Measurements from ENCODE around the gene MOV10.

The MOV10 gene

GRCh38 chr1:112674986-112675727 is 698 bp downstream of the MOV10 start:
- peak; percentile 53 for DNase-seq

DNA sequence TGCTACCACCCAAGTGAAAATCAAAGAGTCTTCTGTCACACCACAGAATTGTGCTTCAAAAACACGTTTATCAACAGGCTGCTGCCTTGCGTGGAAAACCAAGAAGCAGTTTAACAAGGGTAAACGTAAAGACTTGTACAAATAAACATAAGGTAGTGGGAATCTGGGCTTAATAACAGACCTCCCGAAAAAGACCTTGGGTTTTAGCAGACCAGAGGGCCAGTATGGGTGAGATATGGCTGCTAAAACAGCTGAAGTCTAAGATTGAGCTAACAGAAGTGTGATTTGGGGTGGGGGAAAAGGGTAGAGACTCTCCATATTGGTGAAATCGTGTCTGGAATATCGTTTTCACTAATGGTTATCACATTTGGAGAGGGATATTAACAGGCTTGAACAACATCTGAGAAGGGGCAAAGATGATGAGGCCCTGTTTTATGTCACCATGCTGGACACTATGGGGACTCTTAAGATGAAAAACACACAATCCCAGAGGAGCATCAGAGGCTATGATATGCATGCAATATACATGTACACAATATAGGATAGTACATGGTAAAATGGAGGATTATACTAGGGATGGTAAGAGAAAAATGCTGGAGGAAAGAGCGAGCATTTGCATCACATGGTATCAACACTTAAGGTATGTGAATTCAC is 1.4 kb downstream of the MOV10 start:
- DNase-seq: no peak

DNA sequence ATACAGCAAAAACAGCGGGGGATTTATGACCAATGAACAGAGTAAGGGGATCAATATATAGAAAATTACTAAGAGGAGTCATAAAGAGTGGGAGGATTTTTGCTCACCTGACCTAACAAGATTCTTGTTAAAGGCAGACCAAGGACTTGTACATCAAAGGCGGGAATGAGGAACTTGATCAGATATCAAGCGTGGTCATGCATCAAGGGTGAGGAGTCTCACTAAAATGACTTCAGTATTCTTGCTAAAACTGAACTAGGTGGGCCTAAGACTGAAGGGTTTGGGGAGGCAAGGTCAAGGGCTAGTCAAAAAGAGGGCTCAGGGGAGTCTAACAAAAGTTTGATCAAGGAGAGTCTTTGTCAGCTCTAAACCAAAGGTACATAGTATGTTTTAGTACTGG is 2.1 kb downstream of the MOV10 start:
- no peak for DNase-seq

GRCh38 chr1:112677501-112677900 is 3.0 kb downstream of the MOV10 start:
- DNase-seq: no peak

DNA sequence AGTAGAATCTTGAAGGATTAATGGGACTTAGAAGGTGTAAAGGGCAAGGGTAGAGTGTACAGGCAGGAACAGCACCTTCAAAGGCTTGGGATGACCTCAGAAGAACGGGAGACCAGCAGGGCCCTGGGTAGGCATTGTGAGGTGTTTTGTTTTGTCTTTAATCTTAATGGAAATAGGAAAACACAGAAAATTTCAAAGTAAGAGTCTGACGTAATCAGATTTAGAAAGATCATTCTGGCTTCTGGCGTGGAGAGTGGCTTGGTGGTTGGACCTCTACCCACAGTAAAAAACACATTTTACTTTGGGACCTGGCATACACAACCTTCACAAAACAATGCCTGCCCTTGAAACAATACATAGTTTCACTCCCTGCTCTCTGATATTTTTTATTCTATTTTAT is 4.1 kb downstream of the MOV10 start:
- no peak for DNase-seq

- no peak for DNase-seq
These were observed 11.5 kb downstream of the MOV10 start for GRCh38 chr1:112685913-112686312.

GRCh38 chr1:112686417-112686816 is 12.0 kb downstream of the MOV10 start:
- DNase-seq: peak; percentile 66

DNA sequence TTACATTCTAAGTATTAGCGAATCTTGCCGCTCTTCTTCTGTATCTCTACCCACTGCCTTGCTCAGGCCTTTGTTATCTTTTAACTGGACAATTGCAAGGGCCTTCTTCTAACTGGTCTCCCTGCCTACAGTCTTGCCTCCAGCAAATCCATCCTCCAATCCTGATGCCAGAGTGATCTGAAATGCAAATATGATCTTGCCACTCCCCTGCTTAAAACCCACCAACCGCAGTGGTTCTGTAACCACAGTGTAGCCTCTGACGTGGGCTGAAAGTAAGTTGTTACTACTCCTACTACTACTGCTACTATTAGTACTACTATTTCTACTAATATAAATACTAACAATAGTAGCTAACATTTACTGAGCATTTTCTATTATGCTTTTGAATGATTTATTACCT is 12.4 kb downstream of the MOV10 start:
- DNase-seq: no peak

DNA sequence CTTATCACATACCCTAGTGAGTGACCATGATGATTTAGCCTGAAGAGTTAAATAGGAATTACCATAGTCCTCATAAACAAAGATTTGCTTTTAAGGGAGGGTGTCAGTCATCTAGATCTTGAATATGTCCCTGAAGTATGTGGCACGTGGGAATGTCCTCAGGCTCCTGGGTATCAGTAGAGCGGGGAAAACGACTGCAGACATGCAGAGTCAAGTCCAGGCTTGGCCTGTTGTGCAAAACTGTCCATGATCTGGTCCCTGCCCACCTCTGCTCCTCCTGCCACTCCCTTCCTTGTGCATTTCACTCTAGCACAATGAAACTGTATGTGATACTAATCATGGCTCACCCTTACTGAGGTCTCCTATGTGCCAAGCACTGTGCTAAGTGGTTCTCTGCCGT is 12.9 kb downstream of the MOV10 start:
- DNase-seq: no peak

DNA sequence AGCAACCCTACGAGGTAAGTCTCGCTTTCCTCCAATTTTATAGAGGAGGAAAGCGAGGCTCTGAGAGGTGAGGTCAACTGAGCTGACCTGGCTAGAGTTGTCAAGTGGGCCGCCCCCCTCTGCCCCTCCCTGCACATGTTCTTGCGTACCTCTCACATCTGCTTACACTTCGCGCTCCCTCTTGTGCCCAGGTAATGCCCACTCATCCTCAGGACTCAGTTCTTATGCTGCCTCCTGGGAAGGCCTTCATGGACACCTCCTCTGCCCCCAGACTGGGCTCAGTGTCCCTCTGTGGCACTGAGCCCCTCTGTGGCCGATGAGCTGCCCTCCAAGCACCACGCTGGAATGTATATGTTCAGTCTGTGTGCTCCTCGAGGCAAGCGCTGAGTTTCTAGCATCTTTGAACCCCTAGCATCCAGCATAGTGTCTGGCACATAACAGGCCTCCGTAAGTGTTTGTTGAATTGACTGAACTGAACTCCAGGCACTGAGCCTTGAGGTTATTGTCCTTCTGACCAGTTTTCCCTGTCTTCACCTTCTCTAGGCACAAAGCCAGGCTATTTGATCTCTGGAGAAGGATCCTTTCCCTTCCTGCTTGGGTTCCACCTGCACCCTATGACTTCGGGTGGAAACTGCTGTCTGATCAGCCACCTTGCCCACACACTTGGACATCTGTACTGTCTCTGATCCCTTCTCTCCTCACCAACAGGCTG is 13.5 kb downstream of the MOV10 start:
- no peak for DNase-seq

DNA sequence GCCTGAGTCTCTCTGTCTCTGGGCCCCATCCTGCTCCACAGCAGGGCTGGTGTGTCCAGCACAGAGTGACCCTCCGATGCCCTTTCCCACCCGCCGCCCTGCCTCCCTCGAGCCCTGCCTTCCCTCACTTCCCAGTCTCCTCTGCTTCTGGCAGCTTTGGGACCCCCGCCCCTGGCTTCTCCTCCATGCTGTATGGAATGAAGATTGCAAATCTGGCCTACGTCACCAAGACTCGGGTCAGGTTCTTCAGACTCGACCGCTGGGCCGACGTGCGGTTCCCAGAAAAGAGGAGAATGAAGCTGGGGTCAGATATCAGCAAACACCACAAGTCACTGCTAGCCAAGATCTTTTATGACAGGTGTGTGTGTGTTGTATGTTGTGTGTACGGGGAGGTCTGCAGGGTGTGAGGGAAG is 14.3 kb downstream of the MOV10 start:
- DNase-seq: no peak

- DNase-seq: no peak
These were observed 14.9 kb downstream of the MOV10 start for GRCh38 chr1:112689196-112689841.

GRCh38 chr1:112689842-112690237 is 15.4 kb downstream of the MOV10 start:
- no peak for DNase-seq

GRCh38 chr1:112692681-112693080 is 18.2 kb downstream of the MOV10 start:
- DNase-seq: no peak

DNA sequence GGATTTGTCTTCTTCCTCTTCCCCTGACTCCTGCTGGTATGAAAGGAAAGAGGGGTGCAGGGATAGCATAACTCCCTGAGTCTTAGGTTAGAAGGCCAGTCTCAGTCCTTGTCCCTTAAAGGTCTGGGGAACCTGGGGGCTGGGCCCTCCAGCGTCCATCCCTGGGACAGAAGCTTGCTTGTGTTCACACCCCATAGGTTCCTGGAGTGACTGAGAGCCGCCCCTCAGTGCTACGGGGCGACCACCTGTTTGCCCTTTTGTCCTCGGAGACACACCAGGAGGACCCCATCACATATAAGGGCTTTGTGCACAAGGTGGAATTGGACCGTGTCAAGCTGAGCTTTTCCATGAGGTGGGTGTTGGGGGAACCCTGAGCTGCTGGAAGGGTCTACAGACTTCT is 19.4 kb downstream of the MOV10 start:
- no peak for DNase-seq

- DNase-seq: no peak
These were observed 20.0 kb downstream of the MOV10 start for GRCh38 chr1:112694363-112694929.

DNA sequence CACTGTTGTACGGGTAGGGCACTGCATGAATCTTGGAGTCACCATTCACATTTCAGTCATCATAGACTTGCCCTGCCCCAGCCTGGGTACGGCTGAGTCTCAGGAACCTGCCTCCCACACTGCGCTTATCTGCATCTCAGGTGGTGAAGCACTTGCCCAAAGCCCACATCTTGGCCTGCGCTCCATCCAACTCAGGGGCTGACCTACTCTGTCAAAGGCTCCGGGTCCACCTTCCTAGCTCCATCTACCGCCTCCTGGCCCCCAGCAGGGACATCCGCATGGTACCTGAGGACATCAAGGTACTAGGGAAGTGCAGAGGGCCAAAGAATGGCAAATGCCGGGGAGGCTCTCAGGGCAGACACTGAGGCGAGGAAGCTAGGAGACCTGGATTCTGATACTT is 20.8 kb downstream of the MOV10 start:
- DNase-seq: no peak

GRCh38 chr1:112696578-112697314 is 22.3 kb downstream of the MOV10 start:
- DNase-seq: no peak

DNA sequence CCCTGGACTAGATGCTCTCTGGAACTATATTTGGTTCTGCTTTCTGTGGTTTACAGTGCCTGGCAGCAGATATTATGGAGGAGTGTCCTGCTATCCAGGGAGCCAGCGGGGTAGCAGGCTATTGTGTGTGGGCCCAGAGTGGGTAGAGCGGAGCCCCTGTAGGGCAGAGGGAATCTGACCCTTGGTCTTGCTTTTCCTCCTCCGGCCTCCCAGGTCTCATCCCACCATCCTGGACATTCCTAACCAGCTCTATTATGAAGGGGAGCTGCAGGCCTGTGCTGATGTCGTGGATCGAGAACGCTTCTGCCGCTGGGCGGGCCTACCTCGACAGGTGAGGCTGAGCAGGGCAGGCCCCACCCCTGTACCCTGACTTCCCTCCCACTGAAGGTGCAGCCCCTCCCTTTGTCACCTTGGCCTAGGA is 23.3 kb downstream of the MOV10 start:
- no peak for DNase-seq

GRCh38 chr1:112698366-112699310 is 24.2 kb downstream of the MOV10 start:
- no peak for DNase-seq

GRCh38 chr1:112699425-112700144 is 25.1 kb downstream of the MOV10 start:
- no peak for DNase-seq
